COR-L47 (cell line): ENCODE results near the gene STK17B.

Source experiments
- DNase-seq: peaks from one replicate; lab custom pipeline; 2025; lab: John Stamatoyannopoulos, UW

The STK17B gene

GRCh38 chr2:196183528-196184231 lies 12.3 kb upstream of the STK17B start:
- DNase-seq, result no peak

- DNase-seq, result no peak
Measured at GRCh38 chr2:196183172-196183473, 11.7 kb upstream of the STK17B start.

GRCh38 chr2:196182439-196183171 lies 11.2 kb upstream of the STK17B start:
- DNase-seq, result no peak

GRCh38 chr2:196181484-196181883 lies 10.1 kb upstream of the STK17B start:
- no peak for DNase-seq

GRCh38 chr2:196177124-196177523 lies 5.7 kb upstream of the STK17B start:
- DNase-seq, result no peak

- DNase-seq, result no peak
Measured at GRCh38 chr2:196176142-196176738, 4.9 kb upstream of the STK17B start.

- DNase-seq, result no peak
Measured at GRCh38 chr2:196174404-196174803, 3.0 kb upstream of the STK17B start.

- no peak for DNase-seq
Measured at GRCh38 chr2:196173505-196173904, 2.1 kb upstream of the STK17B start.

GRCh38 chr2:196172951-196173350 lies 1.6 kb upstream of the STK17B start:
- no peak for DNase-seq

- no peak for DNase-seq
Measured at GRCh38 chr2:196171946-196172345, 568 bp upstream of the STK17B start.

GRCh38 chr2:196170606-196171247 lies 651 bp downstream of the STK17B start:
- DNase-seq, result no peak

- DNase-seq, result peak; percentile 10
Measured at GRCh38 chr2:196170213-196170605, 1.2 kb downstream of the STK17B start.

- no peak for DNase-seq
Measured at GRCh38 chr2:196169516-196169915, 1.9 kb downstream of the STK17B start.

- no peak for DNase-seq
Measured at GRCh38 chr2:196168181-196168580, 3.2 kb downstream of the STK17B start.

GRCh38 chr2:196167666-196168065 lies 3.7 kb downstream of the STK17B start:
- DNase-seq, result no peak

- DNase-seq, result no peak
Measured at GRCh38 chr2:196166876-196167275, 4.5 kb downstream of the STK17B start.

GRCh38 chr2:196165016-196165415 lies 6.4 kb downstream of the STK17B start:
- DNase-seq, result no peak

- no peak for DNase-seq
Measured at GRCh38 chr2:196163285-196163684, 8.1 kb downstream of the STK17B start.

- no peak for DNase-seq
Measured at GRCh38 chr2:196162586-196163175, 8.7 kb downstream of the STK17B start.

- no peak for DNase-seq
Measured at GRCh38 chr2:196160946-196161345, 10.4 kb downstream of the STK17B start.

- DNase-seq, result no peak
Measured at GRCh38 chr2:196160101-196160500, 11.3 kb downstream of the STK17B start.

GRCh38 chr2:196159221-196159892 lies 12.0 kb downstream of the STK17B start:
- DNase-seq, result no peak
